Ishikawa (cell line): ENCODE measurements around the gene MCU.

Experiments
- CEBPB ChIP-seq: IDR thresholded peaks from 2 replicates; pipeline ENCODE4 v1.6.1; 2012
- CREB1 ChIP-seq: IDR thresholded peaks from 2 replicates; pipeline ENCODE4 v1.6.1; 2012; ENCODE audit warnings: low read depth
- EGR1 ChIP-seq: IDR thresholded peaks from 2 replicates; pipeline ENCODE4 v1.6.1; 2012
- EP300 ChIP-seq: IDR thresholded peaks from 2 replicates; pipeline ENCODE4 v1.6.1; 2012; ENCODE audit warnings: borderline replicate concordance
- MAX ChIP-seq: IDR thresholded peaks from 2 replicates; pipeline ENCODE4 v1.6.1; 2012
- TCF12 ChIP-seq: IDR thresholded peaks from 2 replicates; pipeline ENCODE4 v1.6.1; 2012; ENCODE audit warnings: low read depth
- YY1 ChIP-seq: IDR thresholded peaks from 2 replicates; pipeline ENCODE4 v1.6.1; 2012; ENCODE audit warnings: low read depth

GRCh38 chr10:72691863-72692743 lies at the start of gene MCU:
- peak; percentile 86 for TF ChIP-seq YY1
- 0 out of 2 replicates have a peak, but pooled peaks have one; percentile 23 for TF ChIP-seq EP300
- TF ChIP-seq TCF12, result no peak
- no peak for TF ChIP-seq EGR1
- no peak for TF ChIP-seq CEBPB
- TF ChIP-seq CREB1, result no peak
- TF ChIP-seq MAX, result no peak
